OCI-LY7 (cell line): ENCODE results near the gene EDEM3. TPM values are rescaled to one million over a fixed set of nuclear protein-coding genes. Genes with fewer than 3 reads are reported as not detected.

Experiments used
- BruUV-seq: library from RNA; stranded (reverse); fragments of 400-500 nt; replicated peaks from 2 replicates; lab custom pipeline; 2021; lab: Mats Ljungman, UMichigan
- CTCF ChIA-PET: fragments of 300-600 bp; sonication (Branson Sonifier 250); formaldehyde crosslinking; loops from one replicate; lab custom pipeline; 2022; ENCODE audit warnings: antibody characterized with exemption; ENCODE audit not compliant: unreplicated experiment; lab: Charles Lee
- POLR2A ChIA-PET: fragments of 300-600 bp; sonication (Branson Sonifier 250); formaldehyde crosslinking; loops from one replicate; lab custom pipeline; 2022; ENCODE audit warnings: antibody characterized with exemption; lab: Charles Lee
- DNase-seq: peaks from one replicate; pipeline ENCODE4 v3.0.0-alpha.2; 2015; ENCODE audit warnings: low spot score
- H2AFZ ChIP-seq: fragments of 200-600 bp; sonication (generic), shearing (Covaris generic); 2 replicates; pipeline ENCODE4 v1.6.1; 2014; ENCODE audit warnings: mild to moderate bottlenecking, antibody characterized with exemption, low read length, moderate library complexity
- H3K27ac ChIP-seq: fragments of 200-600 bp; sonication (generic); 2 replicates; pipeline ENCODE4 v1.5.1; 2014; ENCODE audit warnings: mixed run types, low read depth, mild to moderate bottlenecking, moderate library complexity, low read length, inconsistent platforms; ENCODE audit not compliant: poor library complexity, severe bottlenecking
- H3K36me3 ChIP-seq: fragments of 200-600 bp; sonication (generic); 2 replicates; pipeline ENCODE4 v1.6.1; 2014; ENCODE audit warnings: mild to moderate bottlenecking, antibody characterized with exemption, low read length, moderate library complexity, mixed read lengths; ENCODE audit not compliant: insufficient read depth
- H3K4me1 ChIP-seq: fragments of 200-600 bp; sonication (generic); 2 replicates; pipeline ENCODE4 v1.5.1; 2014; ENCODE audit warnings: mild to moderate bottlenecking, low read length; ENCODE audit not compliant: insufficient read depth, poor library complexity, severe bottlenecking
- H3K4me2 ChIP-seq: fragments of 200-600 bp; sonication (generic); 2 replicates; pipeline ENCODE4 v1.6.1; 2014; ENCODE audit warnings: mild to moderate bottlenecking, low read length
- H3K4me3 ChIP-seq: fragments of 200-600 bp; sonication (generic); 2 replicates; pipeline ENCODE4 v1.5.1; 2014; ENCODE audit warnings: mild to moderate bottlenecking, low read depth, low read length; ENCODE audit not compliant: poor library complexity, severe bottlenecking
- H3K79me2 ChIP-seq: fragments of 200-600 bp; sonication (generic); 2 replicates; pipeline ENCODE4 v1.6.1; 2016; ENCODE audit warnings: low read depth, mild to moderate bottlenecking, low read length, moderate library complexity, mixed read lengths; ENCODE audit not compliant: insufficient read depth
- H3K9me2 ChIP-seq: fragments of 200-600 bp; sonication (generic); 2 replicates; pipeline ENCODE4 v1.6.1; 2016; ENCODE audit warnings: mild to moderate bottlenecking, low read length, mixed read lengths; ENCODE audit not compliant: insufficient read depth
- H3K9me3 ChIP-seq: fragments of 200-600 bp; sonication (generic); 2 replicates; pipeline ENCODE4 v1.6.1; 2014; ENCODE audit warnings: mild to moderate bottlenecking, mixed run types, low read length, mixed read lengths
- H4K20me1 ChIP-seq: fragments of 200-600 bp; sonication (generic); 2 replicates; pipeline ENCODE4 v1.6.1; 2014; ENCODE audit warnings: mild to moderate bottlenecking, antibody characterized with exemption, low read length, moderate library complexity, mixed read lengths; ENCODE audit not compliant: insufficient read depth
- CTCF ChIP-seq: fragments of 200-600 bp; sonication (generic); conservative IDR thresholded peaks from 2 replicates; pipeline ENCODE4 v1.5.1; 2014; ENCODE audit warnings: mild to moderate bottlenecking, antibody characterized with exemption, low read length, moderate library complexity, mixed read lengths
- EZH2phosphoT487 ChIP-seq: fragments of 200-600 bp; sonication (generic); IDR thresholded peaks from 2 replicates; pipeline ENCODE4 v1.6.1; 2018; ENCODE audit warnings: low read depth, borderline replicate concordance, mild to moderate bottlenecking, mixed run types, antibody characterized with exemption, low read length, moderate library complexity, mixed read lengths
- intact Hi-C: fragments of 100-400 bp; cut with micrococcal nuclease; formaldehyde crosslinking; loops from one replicate; pipeline ENCODE4 v1.10.0; 2022; ENCODE audit not compliant: unreplicated experiment
- total RNA-seq, 2 experiments: library from RNA; depleted of rRNA in 1 of 2; stranded (reverse); fragments of >200 nt in 1 of 2; shearing (Covaris generic) in 1 of 2; gene quantifications; 2 replicates each; pipeline ENCODE4 v1.2.3, GENCODE V29; 2014 to 2022

Gene EDEM3
- total RNA-seq, 2 experiments from 2014 or later = 19.5 to 27.4 TPM

GRCh38 chr1:184773762-184774320, 19.2 kb upstream of the EDEM3 start:
- Histone ChIP-seq H3K27ac (no peak overlapping the region), H3K9me2 (no peaks in the 10 kb centered on the region), H3K4me2 (no peak overlapping the region), H3K4me3 (no peak overlapping the region), H3K9me3 (no peaks in the 10 kb centered on the region), H3K79me2 (no peaks in the 10 kb centered on the region), H3K4me1 (no peaks in the 10 kb centered on the region), H4K20me1 (no peaks in the 10 kb centered on the region), H3K36me3 (no peaks in the 10 kb centered on the region), H2AFZ (no peak overlapping the region)
- CTCF ChIA-PET = no interaction called here
- DNase-seq = no peak
- intact Hi-C loops = no loop called here
- no peak for TF ChIP-seq EZH2phosphoT487
- no peak for TF ChIP-seq CTCF
- POLR2A ChIA-PET = interaction anchor here (0.6 to 1.2 kb wide), 2 partner anchors 20 to 202 kb away, joined by 3 read pairs; partner anchors contain the start of gene EDEM3
- no TSS peak for BruUV-seq

- H3K27ac ChIP-seq = no peak overlapping the region
- TF ChIP-seq CTCF = no peak
- TF ChIP-seq EZH2phosphoT487 = no peak
- POLR2A ChIA-PET = no interaction called here
- intact Hi-C loops = no loop called here
- no peaks in the 10 kb centered on the region for H3K79me2 ChIP-seq
- DNase-seq = peak; percentile 18
- no peak overlapping the region for H3K4me2 ChIP-seq
- H4K20me1 ChIP-seq = no peaks in the 10 kb centered on the region
- H3K9me3 ChIP-seq = no peaks in the 10 kb centered on the region
- H3K4me3 ChIP-seq = no peak overlapping the region
- H3K4me1 ChIP-seq = no peaks in the 10 kb centered on the region
- H3K9me2 ChIP-seq = no peaks in the 10 kb centered on the region
- CTCF ChIA-PET = no interaction called here
- no TSS peak for BruUV-seq
- H2AFZ ChIP-seq = no peak overlapping the region
- no peaks in the 10 kb centered on the region for H3K36me3 ChIP-seq
Observed at GRCh38 chr1:184771190-184771691, 16.6 kb upstream of the EDEM3 start.
